Measurements from ENCODE around the gene TSC2. TPM values are rescaled to one million over a fixed set of nuclear protein-coding genes. Genes with fewer than 3 reads are reported as not detected.

The TSC2 gene
- total and polyA plus RNA-seq, 2 of the 13 experiments (the other 11 are each of a cell fraction or from before 2014, with no cell fraction given), result 19.6 to 40.4 TPM

- Histone ChIP-seq H3K36me3 (replicated peaks in 1 of 2; ENCODE audit: control insufficient read depth in 1 of 2, insufficient read depth in 2 of 2, low read length in 2 of 2) (peaks cover 22 to 24% of the 10 kb centered on the region in 2 experiments), H3K9me3 (ENCODE audit: low read length) (no peaks in the 10 kb centered on the region), H3K27ac (ENCODE audit: extremely low read length, insufficient read depth, low read length) (no peak overlapping the region), H4K20me1 (ENCODE audit: insufficient read depth, low read length) (no peaks in the 10 kb centered on the region), H2AFZ (ENCODE audit: low read length) (no peak overlapping the region), H3K79me2 (ENCODE audit: insufficient read depth, low read length) (no peaks in the 10 kb centered on the region), H3K9ac (ENCODE audit: insufficient read depth, low read depth, low read length) (no peak overlapping the region), H3K27me3 (ENCODE audit: control insufficient read depth in 1 of 2, insufficient read depth in 2 of 2, low read length in 2 of 2) (no peaks in the 10 kb centered on the region), H3K4me3 (replicated peaks in 1 of 3; ENCODE audit: insufficient read depth in 1 of 3, low read depth in 2 of 3, low read length in 3 of 3) (no peak overlapping the region), H3K4me1 (ENCODE audit: insufficient read depth, low read length) (no peaks in the 10 kb centered on the region), H3K4me2 (ENCODE audit: low read depth, low read length) (no peak overlapping the region)
- WGBS (ENCODE audit: low lambda C conversion rate), result 99% methylated on average over 11 of the region's 11 CpGs
- ATAC-seq (no peak), DNase-seq (ENCODE audit: low spot score) (no peak), FAIRE-seq (no peak)
- ChIA-PET POLR2A (no interaction called here), CTCF (ENCODE audit: low intra/inter-chr PET ratio, low total read pairs) (no interaction called here)
- in situ Hi-C loops (cut with HindIII; ENCODE audit: extremely low pct_ligation_motif_present, low pct_unique_long_range_greater_than_20kb) (no loop called here), intact Hi-C loops (cut with micrococcal nuclease; ENCODE audit: unreplicated experiment) (no loop called here)
- BruUV-seq (replicated peaks), result no TSS peak
- TF ChIP-seq ZBTB7B (CRISPR knock-in tag; IDR thresholded peaks at IDR 0.05) (no peak), ZMYM3 (CRISPR knock-in tag; IDR thresholded peaks at IDR 0.05) (no peak), ZNF839 (CRISPR knock-in tag; IDR thresholded peaks at IDR 0.05; ENCODE audit: borderline replicate concordance) (no peak), DNMT3B (CRISPR knock-in tag; conservative IDR thresholded peaks at IDR 0.05) (no peak), ATF3 (CRISPR knock-in tag; IDR thresholded peaks at IDR 0.05) (no peak), DZIP1 (CRISPR knock-in tag; IDR thresholded peaks at IDR 0.05) (no peak)
Observed at GRCh38 chr16:2066139-2066538, 18.4 kb downstream of the TSC2 start.
